Left ventricle myocardium inferior (tissue), 1 donor: Measurements from ENCODE around the gene LRTM2. TPM values are rescaled to one million over a fixed set of nuclear protein-coding genes. Genes with fewer than 3 reads are reported as not detected.

Source experiments
- DNase-seq: peaks from one replicate; pipeline ENCODE4 v3.0.0-alpha.2; 2020
- H3K27ac ChIP-seq: fragments of 200-600 bp; replicated peaks from 2 replicates; pipeline ENCODE4 v1.8.0; 2021
- H3K27me3 ChIP-seq: fragments of 200-600 bp; 2 replicates; pipeline ENCODE4 v1.8.0; 2021; ENCODE audit warnings: low read depth
- H3K36me3 ChIP-seq: fragments of 200-600 bp; 2 replicates; pipeline ENCODE4 v1.8.0; 2021
- H3K4me1 ChIP-seq: fragments of 200-600 bp; 2 replicates; pipeline ENCODE4 v1.8.0; 2021
- H3K4me3 ChIP-seq: fragments of 200-600 bp; 2 replicates; pipeline ENCODE4 v1.8.0; 2021; ENCODE audit warnings: mild to moderate bottlenecking, moderate library complexity
- H3K9me3 ChIP-seq: fragments of 200-600 bp; replicated peaks from 2 replicates; pipeline ENCODE4 v1.8.0; 2021
- intact Hi-C: fragments of 100-400 bp; cut with micrococcal nuclease; formaldehyde crosslinking; loops from one replicate; pipeline ENCODE4 v1.11.0; 2022
- total RNA-seq: library from RNA; stranded (reverse); fragmentation: NEBNext Ultra II Directional; extraction: Animal tissue kit (Norgen Biotek cat#: 25700); gene quantifications from one replicate; pipeline ENCODE4 v1.2.1, GENCODE V29; 2021
- TF ChIP-seq, protein P1 (sequence below): fragments of 200-600 bp; IDR thresholded peaks from 2 replicates; pipeline ENCODE4 v1.8.0; 2021; ENCODE audit warnings: antibody characterized with exemption, mild to moderate bottlenecking, borderline replicate concordance
- donor health status: DM: no; HTN: yes; CAD: no; lungs with severe emphysema.

The LRTM2 gene
- total RNA-seq, 1 donor from 2014 or later: not detected

DNA sequence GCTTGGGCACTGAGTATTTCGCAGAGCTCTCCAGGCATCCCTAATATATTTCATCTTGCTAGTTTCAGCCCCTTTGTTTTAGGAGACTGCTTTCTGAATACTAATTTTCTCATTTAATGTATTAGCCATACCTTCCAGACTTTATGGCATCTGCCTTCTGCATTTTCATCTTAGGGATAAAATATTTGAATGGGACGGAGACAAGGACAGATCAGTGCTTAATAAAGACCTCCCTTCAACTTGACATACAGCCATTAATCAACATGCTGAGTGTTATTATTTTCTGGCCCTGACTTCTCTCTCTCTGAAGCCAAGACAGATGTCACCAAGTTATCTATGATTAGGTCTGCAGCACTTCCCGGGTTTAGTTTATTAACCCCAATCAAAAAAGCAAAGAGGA, 55.7 kb downstream of the LRTM2 start:
- DNase-seq: no peak
- TF ChIP-seq, protein P1, sequence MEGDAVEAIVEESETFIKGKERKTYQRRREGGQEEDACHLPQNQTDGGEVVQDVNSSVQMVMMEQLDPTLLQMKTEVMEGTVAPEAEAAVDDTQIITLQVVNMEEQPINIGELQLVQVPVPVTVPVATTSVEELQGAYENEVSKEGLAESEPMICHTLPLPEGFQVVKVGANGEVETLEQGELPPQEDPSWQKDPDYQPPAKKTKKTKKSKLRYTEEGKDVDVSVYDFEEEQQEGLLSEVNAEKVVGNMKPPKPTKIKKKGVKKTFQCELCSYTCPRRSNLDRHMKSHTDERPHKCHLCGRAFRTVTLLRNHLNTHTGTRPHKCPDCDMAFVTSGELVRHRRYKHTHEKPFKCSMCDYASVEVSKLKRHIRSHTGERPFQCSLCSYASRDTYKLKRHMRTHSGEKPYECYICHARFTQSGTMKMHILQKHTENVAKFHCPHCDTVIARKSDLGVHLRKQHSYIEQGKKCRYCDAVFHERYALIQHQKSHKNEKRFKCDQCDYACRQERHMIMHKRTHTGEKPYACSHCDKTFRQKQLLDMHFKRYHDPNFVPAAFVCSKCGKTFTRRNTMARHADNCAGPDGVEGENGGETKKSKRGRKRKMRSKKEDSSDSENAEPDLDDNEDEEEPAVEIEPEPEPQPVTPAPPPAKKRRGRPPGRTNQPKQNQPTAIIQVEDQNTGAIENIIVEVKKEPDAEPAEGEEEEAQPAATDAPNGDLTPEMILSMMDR: no peak

GRCh38 chr12:1877169-1877878, 57.0 kb downstream of the LRTM2 start:
- Histone ChIP-seq H3K36me3 (no peaks in the 10 kb centered on the region), H3K4me3 (no peak overlapping the region), H3K9me3 (no peaks in the 10 kb centered on the region), H3K27me3 (peaks cover 46% of the 10 kb centered on the region), H3K27ac (no peak overlapping the region), H3K4me1 (no peaks in the 10 kb centered on the region)
- DNase-seq: no peak
- TF ChIP-seq, protein P1: no peak
- intact Hi-C loops: no loop called here

More for the DNA sequence above, 55.7 kb downstream of the LRTM2 start:
- peaks cover 37% of the 10 kb centered on the region for H3K27me3 ChIP-seq
- H3K9me3 ChIP-seq: no peaks in the 10 kb centered on the region
- intact Hi-C loops: no loop called here
- H3K4me1 ChIP-seq: no peaks in the 10 kb centered on the region
- no peaks in the 10 kb centered on the region for H3K36me3 ChIP-seq
- no peak overlapping the region for H3K4me3 ChIP-seq
- no peak overlapping the region for H3K27ac ChIP-seq

DNA sequence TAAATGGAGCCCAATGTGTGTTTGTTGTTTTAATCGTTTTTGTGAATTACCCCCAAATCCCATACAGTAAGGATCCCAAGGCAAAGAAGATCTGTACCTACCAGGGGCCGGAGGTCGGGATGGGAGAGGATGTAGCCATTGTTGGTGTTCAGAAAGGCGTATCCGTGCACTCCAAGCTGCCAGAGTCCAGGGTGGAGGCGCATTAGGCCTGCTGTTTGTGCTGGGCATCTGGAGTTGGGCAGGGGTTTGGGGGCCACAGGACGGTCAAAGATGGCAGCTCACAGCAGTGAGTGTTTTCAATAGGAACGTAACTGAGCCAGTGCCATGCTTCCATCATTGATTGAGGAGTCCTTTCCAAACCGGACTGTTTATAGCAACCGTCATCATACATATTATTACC, 57.8 kb downstream of the LRTM2 start:
- no peaks in the 10 kb centered on the region for H3K4me1 ChIP-seq
- H3K9me3 ChIP-seq: no peaks in the 10 kb centered on the region
- DNase-seq: no peak
- no peaks in the 10 kb centered on the region for H3K36me3 ChIP-seq
- no peak overlapping the region for H3K4me3 ChIP-seq
- intact Hi-C loops: no loop called here
- H3K27me3 ChIP-seq: peaks cover 50% of the 10 kb centered on the region
- H3K27ac ChIP-seq: no peak overlapping the region
- TF ChIP-seq, protein P1: no peak

DNA sequence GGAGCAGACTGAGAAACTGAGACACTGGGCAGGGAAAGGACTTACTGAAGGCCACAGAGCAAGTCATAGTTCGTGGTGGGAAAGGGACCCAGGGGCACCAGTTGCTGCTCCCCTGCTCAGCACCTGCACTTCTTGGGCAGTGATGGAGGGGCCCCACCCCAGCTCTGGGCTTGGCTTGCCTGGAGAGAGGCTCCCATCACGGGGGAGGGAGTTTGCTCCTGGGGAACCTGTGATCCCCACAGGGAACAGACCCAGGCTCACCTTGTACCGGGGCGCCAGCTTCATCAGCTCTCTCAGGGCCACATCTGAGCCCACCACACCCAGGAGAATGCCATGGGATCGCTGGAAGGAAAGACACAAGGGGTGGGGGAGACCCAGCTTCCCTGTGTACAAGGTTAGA, 58.3 kb downstream of the LRTM2 start:
- Histone ChIP-seq H3K27me3 (peaks cover 54% of the 10 kb centered on the region), H3K9me3 (no peaks in the 10 kb centered on the region), H3K27ac (no peak overlapping the region), H3K4me3 (no peak overlapping the region), H3K4me1 (no peaks in the 10 kb centered on the region), H3K36me3 (no peaks in the 10 kb centered on the region)
- no peak for DNase-seq
- TF ChIP-seq, protein P1: no peak
- intact Hi-C loops: no loop called here

DNA sequence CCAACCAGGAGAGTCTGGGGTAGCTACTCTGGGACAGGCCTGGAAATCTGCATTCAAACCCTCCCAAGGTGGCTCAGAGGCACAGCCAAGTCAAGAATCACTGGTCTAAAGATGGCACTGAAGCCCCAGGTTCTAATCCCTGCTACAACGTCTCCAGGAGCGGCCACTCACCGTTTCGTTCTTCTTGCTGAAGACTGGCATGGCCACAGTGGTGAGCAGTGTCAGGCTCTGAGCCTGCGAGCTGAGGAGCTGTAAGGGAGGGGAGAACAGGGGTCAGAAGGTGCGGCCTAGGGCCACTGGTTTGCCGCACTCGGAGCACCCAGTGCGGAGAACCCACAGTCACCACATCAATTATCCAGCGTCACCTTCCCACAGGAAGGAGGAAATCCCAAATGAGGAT, 59.3 kb downstream of the LRTM2 start:
- DNase-seq: no peak

More for the DNA sequence above, 59.3 kb downstream of the LRTM2 start:
- H3K4me3 ChIP-seq: no peak overlapping the region
- intact Hi-C loops: no loop called here
- TF ChIP-seq, protein P1: no peak
- H3K4me1 ChIP-seq: no peaks in the 10 kb centered on the region
- no peak overlapping the region for H3K27ac ChIP-seq
- H3K9me3 ChIP-seq: no peaks in the 10 kb centered on the region
- H3K27me3 ChIP-seq: peaks cover 50% of the 10 kb centered on the region
- H3K36me3 ChIP-seq: no peaks in the 10 kb centered on the region
